ENCODE measurements around the gene KRT6B. TPM values are rescaled to one million over a fixed set of nuclear protein-coding genes. Genes with fewer than 3 reads are reported as not detected.

Gene KRT6B
- total and polyA plus RNA-seq, 2 donors (not counting 3 experiments of a cell fraction or from before 2014, with no cell fraction given): 0.03 TPM; not detected in 1

- BruUV-seq (replicated peaks): no TSS peak
- no peaks in the 10 kb centered on the region for H3K9me3 ChIP-seq (replicated peaks; ENCODE audit: control insufficient read depth, insufficient read depth, low read length)
- H4K20me1 ChIP-seq (replicated peaks; ENCODE audit: control insufficient read depth, extremely low read depth, insufficient read depth, low read length): no peaks in the 10 kb centered on the region
- H3K4me3 ChIP-seq (replicated peaks in 1 of 3; ENCODE audit: insufficient read depth in 1 of 3, low read depth in 1 of 3, low read length in 3 of 3): no peak overlapping the region
- no peak overlapping the region for H3K9ac ChIP-seq (replicated peaks; ENCODE audit: extremely low read depth, insufficient read depth, low read length)
- CTCF ChIA-PET: interaction anchor here (1.1 to 1.3 kb wide), 3 partner anchors 12 to 470 kb away, joined by 4 to 6 read pairs (median 5); no protein-coding TSS in a partner anchor
- H3K27me3 ChIP-seq (ENCODE audit: control insufficient read depth in 2 of 2, insufficient read depth in 2 of 2, low read length in 2 of 2): peaks cover 0 to 5% of the 10 kb centered on the region in 2 experiments
- TF ChIP-seq EZH2 (IDR thresholded peaks at IDR 0.05; ENCODE audit: borderline replicate concordance, low read depth, low read length, severe bottlenecking): no peak
- no peak for TF ChIP-seq JUN (IDR thresholded peaks at IDR 0.05; ENCODE audit: borderline replicate concordance, insufficient read depth, insufficient read length, low read depth)
- no peak for TF ChIP-seq POLR2AphosphoS5 (IDR thresholded peaks at IDR 0.05; ENCODE audit: insufficient read depth, low read depth, low read length)
- TF ChIP-seq POLR2A (IDR thresholded peaks at IDR 0.05; ENCODE audit: low read depth, low read length): no peak
- no peak for TF ChIP-seq MYC (IDR thresholded peaks at IDR 0.05; ENCODE audit: low read depth, low read length)
- no peak overlapping the region for H2AFZ ChIP-seq (ENCODE audit: low read depth, low read length)
- no peak overlapping the region for H3K4me2 ChIP-seq (ENCODE audit: insufficient read depth, low read length)
- intact Hi-C loops (cut with micrococcal nuclease): no loop called here
- dilution Hi-C loops (cut with MboI; ENCODE audit: extremely low pct_ligation_motif_present, low sequenced_read_pairs): no loop called here
- H3K4me1 ChIP-seq (ENCODE audit: control insufficient read depth, extremely low read depth, insufficient read depth, low read length): no peaks in the 10 kb centered on the region
- POLR2A ChIA-PET: no interaction called here
- no peak overlapping the region for H3K27ac ChIP-seq (ENCODE audit: insufficient read depth, low read depth, low read length)
- H3K79me2 ChIP-seq (ENCODE audit: control insufficient read depth, insufficient read depth, low read length): no peaks in the 10 kb centered on the region
- DNase-seq (ENCODE audit: low read depth, low spot score) (no peak), FAIRE-seq (no peak)
- no peaks in the 10 kb centered on the region for H3K36me3 ChIP-seq (ENCODE audit: control insufficient read depth in 2 of 2, extremely low read depth in 1 of 2, insufficient read depth in 2 of 2, low read length in 2 of 2)
- H3K9me1 ChIP-seq (replicated peaks; ENCODE audit: control insufficient read depth, extremely low read depth, insufficient read depth, low read length): no peaks in the 10 kb centered on the region
These were observed 51.0 kb downstream of the KRT6B start for GRCh38 chr12:52400906-52401305.

GRCh38 chr12:52399756-52400155 is 52.2 kb downstream of the KRT6B start:
- ChIA-PET CTCF (interaction anchor here (2.3 kb wide), 1 partner anchor 20 kb away, joined by 8 read pairs; no protein-coding TSS in a partner anchor), POLR2A (no interaction called here)
- Histone ChIP-seq H3K27ac (ENCODE audit: insufficient read depth, low read depth, low read length) (no peak overlapping the region), H3K9me3 (replicated peaks; ENCODE audit: control insufficient read depth, insufficient read depth, low read length) (no peaks in the 10 kb centered on the region), H3K4me1 (ENCODE audit: control insufficient read depth, extremely low read depth, insufficient read depth, low read length) (no peaks in the 10 kb centered on the region), H2AFZ (ENCODE audit: low read depth, low read length) (no peak overlapping the region), H4K20me1 (replicated peaks; ENCODE audit: control insufficient read depth, extremely low read depth, insufficient read depth, low read length) (no peaks in the 10 kb centered on the region), H3K36me3 (ENCODE audit: control insufficient read depth in 2 of 2, extremely low read depth in 1 of 2, insufficient read depth in 2 of 2, low read length in 2 of 2) (no peaks in the 10 kb centered on the region), H3K27me3 (ENCODE audit: control insufficient read depth in 2 of 2, insufficient read depth in 2 of 2, low read length in 2 of 2) (peaks cover 0 to 2% of the 10 kb centered on the region in 2 experiments), H3K4me2 (ENCODE audit: insufficient read depth, low read length) (no peak overlapping the region), H3K4me3 (replicated peaks in 1 of 3; ENCODE audit: insufficient read depth in 1 of 3, low read depth in 1 of 3, low read length in 3 of 3) (no peak overlapping the region), H3K9ac (replicated peaks; ENCODE audit: extremely low read depth, insufficient read depth, low read length) (no peak overlapping the region), H3K9me1 (replicated peaks; ENCODE audit: control insufficient read depth, extremely low read depth, insufficient read depth, low read length) (no peaks in the 10 kb centered on the region), H3K79me2 (ENCODE audit: control insufficient read depth, insufficient read depth, low read length) (no peaks in the 10 kb centered on the region)
- no TSS peak for BruUV-seq (replicated peaks)
- FAIRE-seq: no peak
- dilution Hi-C loops (cut with MboI; ENCODE audit: extremely low pct_ligation_motif_present, low sequenced_read_pairs): no loop called here
- TF ChIP-seq GATA2 (IDR thresholded peaks at IDR 0.05; ENCODE audit: insufficient read depth, insufficient read length, low read depth, low read length) (no peak), MYC (IDR thresholded peaks at IDR 0.05; ENCODE audit: low read depth, low read length) (no peak)
- intact Hi-C loops (cut with micrococcal nuclease): no loop called here
- DNase-seq (ENCODE audit: low read depth, low spot score): no peak
